Right lobe of liver (tissue), 4 donors: ENCODE measurements around the gene REN.

Experiments
- CTCF ChIP-seq, 4 donors: fragments of 200-600 bp in 3 of 4; fragments of 450-650 bp in 1 of 4; IDR thresholded peaks; one replicate each; pipeline versions ENCODE4 v1.5.1 to v1.8.0; 2016 to 2022; ENCODE audit warnings: antibody characterized with exemption in 4 of 4, mild to moderate bottlenecking in 2 of 4
- POLR2A ChIP-seq: fragments of 450-650 bp; IDR thresholded peaks from one replicate; pipeline ENCODE4 v1.6.1; 2017; ENCODE audit warnings: antibody characterized with exemption, mild to moderate bottlenecking
- donor health status: DM: no; HTN: no; CAD: no.
- donor health status: DM: no; HTN: no; CAD: no.
- donor health status: DM: no; HTN: yes; CAD: no.

- TF ChIP-seq CTCF (IDR thresholded peaks at IDR 0.05) (no peak), POLR2A (no peak)
These were observed 26.2 kb downstream of the REN start for GRCh38 chr1:204139952-204140351.
